ENCODE measurements around the gene LHX5. TPM values are rescaled to one million over a fixed set of nuclear protein-coding genes. Genes with fewer than 3 reads are reported as not detected.

LHX5 gene
- total RNA-seq, 1 donor from 2014 or later, result 0.25 TPM

DNA sequence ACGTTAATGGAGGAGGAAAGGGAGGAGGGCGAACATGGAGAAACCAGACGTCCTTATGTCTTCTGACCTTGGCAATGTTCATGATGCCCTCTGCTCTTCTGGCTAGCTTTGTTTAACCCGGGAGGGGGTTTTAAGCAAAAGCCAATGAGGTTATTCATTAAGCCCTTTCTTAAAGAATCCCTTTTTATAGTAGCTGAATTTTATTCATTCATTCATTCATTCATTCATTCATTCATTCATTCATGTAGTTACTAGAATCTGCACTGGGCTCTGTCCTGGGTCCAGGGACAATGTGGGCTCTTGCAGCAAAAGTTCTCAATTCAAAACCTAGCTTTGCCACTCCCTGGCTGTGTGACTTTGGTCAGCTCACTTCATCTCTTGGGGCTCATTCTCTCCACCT lies 14.0 kb downstream of the LHX5 start:
- peaks cover 57% of the 10 kb centered on the region for H3K27me3 Mint-ChIP-seq (ENCODE audit: low read depth, unreplicated experiment)
- no peak for FAIRE-seq

DNA sequence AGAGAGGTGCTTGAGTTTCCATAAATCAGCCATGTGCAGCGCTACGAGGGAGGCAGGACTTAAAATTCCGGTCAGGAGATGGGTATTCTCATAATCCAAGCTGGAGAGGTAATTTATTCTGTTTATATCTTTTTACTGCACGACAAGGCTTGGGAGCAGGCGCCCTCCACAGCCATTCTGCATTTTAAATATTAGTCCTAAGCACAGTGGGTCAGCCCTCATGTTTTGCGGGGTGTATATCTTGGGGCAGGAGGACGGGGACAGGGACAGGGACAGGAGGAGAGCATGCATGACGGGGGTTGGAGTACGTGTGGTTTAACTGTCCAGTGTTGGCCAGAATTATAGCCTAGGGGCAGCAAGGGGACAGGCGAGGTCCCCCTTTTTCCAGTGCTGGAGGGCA lies 14.5 kb downstream of the LHX5 start:
- Histone ChIP-seq H3K4me1 (ENCODE audit: insufficient read depth, low read length) (no peaks in the 10 kb centered on the region), H2AFZ (ENCODE audit: low read depth, low read length) (no peak overlapping the region), H3K9me3 (ENCODE audit: insufficient read depth, low read depth, low read length) (no peaks in the 10 kb centered on the region), H3K27me3 (ENCODE audit: insufficient read depth, low read length) (peaks cover 32% of the 10 kb centered on the region), H3K79me2 (ENCODE audit: insufficient read depth, low read length) (no peaks in the 10 kb centered on the region), H3K9ac (ENCODE audit: low read length) (no peak overlapping the region), H3K4me3 (ENCODE audit: insufficient read depth, low read depth, low read length) (no peak overlapping the region), H4K20me1 (ENCODE audit: insufficient read depth, low read length) (no peaks in the 10 kb centered on the region), H3K36me3 (ENCODE audit: insufficient read depth, low read length) (no peaks in the 10 kb centered on the region), H3K4me2 (ENCODE audit: low read length) (no peak overlapping the region), H3K27ac (ENCODE audit: low read depth, low read length) (no peak overlapping the region)
- Mint-ChIP-seq H3K9me3 (ENCODE audit: unreplicated experiment) (no peaks in the 10 kb centered on the region), H3K36me3 (ENCODE audit: low read depth, unreplicated experiment) (no peaks in the 10 kb centered on the region), H3K4me3 (ENCODE audit: unreplicated experiment) (no peak overlapping the region), H3K27ac (ENCODE audit: unreplicated experiment) (no peak overlapping the region), H3K4me1 (ENCODE audit: low read depth, unreplicated experiment) (no peaks in the 10 kb centered on the region), H3K27me3 (ENCODE audit: low read depth, unreplicated experiment) (peaks cover 58% of the 10 kb centered on the region)
- TF ChIP-seq, protein P1, sequence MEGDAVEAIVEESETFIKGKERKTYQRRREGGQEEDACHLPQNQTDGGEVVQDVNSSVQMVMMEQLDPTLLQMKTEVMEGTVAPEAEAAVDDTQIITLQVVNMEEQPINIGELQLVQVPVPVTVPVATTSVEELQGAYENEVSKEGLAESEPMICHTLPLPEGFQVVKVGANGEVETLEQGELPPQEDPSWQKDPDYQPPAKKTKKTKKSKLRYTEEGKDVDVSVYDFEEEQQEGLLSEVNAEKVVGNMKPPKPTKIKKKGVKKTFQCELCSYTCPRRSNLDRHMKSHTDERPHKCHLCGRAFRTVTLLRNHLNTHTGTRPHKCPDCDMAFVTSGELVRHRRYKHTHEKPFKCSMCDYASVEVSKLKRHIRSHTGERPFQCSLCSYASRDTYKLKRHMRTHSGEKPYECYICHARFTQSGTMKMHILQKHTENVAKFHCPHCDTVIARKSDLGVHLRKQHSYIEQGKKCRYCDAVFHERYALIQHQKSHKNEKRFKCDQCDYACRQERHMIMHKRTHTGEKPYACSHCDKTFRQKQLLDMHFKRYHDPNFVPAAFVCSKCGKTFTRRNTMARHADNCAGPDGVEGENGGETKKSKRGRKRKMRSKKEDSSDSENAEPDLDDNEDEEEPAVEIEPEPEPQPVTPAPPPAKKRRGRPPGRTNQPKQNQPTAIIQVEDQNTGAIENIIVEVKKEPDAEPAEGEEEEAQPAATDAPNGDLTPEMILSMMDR (IDR thresholded peaks at IDR 0.05; ENCODE audit: insufficient read depth, low read depth, low read length), result no peak
- TF ChIP-seq EZH2 (IDR thresholded peaks at IDR 0.05; ENCODE audit: insufficient read depth, low read length), result no peak
- DNase-seq (ENCODE audit: low read depth) (no peak), FAIRE-seq (no peak)

More for the DNA sequence above, 14.0 kb downstream of the LHX5 start:
- H3K36me3 ChIP-seq (ENCODE audit: insufficient read depth, low read length), result no peaks in the 10 kb centered on the region
- no peaks in the 10 kb centered on the region for H3K79me2 ChIP-seq (ENCODE audit: insufficient read depth, low read length)
- no peak for DNase-seq (ENCODE audit: low read depth)
- no peak overlapping the region for H3K9ac ChIP-seq (ENCODE audit: low read length)
- H3K4me1 ChIP-seq (ENCODE audit: insufficient read depth, low read length), result no peaks in the 10 kb centered on the region
- no peak overlapping the region for H3K4me3 ChIP-seq (ENCODE audit: insufficient read depth, low read depth, low read length)
- Mint-ChIP-seq H3K4me3 (ENCODE audit: unreplicated experiment) (no peak overlapping the region), H3K4me1 (ENCODE audit: low read depth, unreplicated experiment) (peaks cover 2% of the 10 kb centered on the region), H3K9me3 (ENCODE audit: unreplicated experiment) (no peaks in the 10 kb centered on the region), H3K27ac (ENCODE audit: unreplicated experiment) (no peak overlapping the region), H3K36me3 (ENCODE audit: low read depth, unreplicated experiment) (no peaks in the 10 kb centered on the region)
- no peak overlapping the region for H3K4me2 ChIP-seq (ENCODE audit: low read length)
- no peaks in the 10 kb centered on the region for H4K20me1 ChIP-seq (ENCODE audit: insufficient read depth, low read length)
- H2AFZ ChIP-seq (ENCODE audit: low read depth, low read length), result no peak overlapping the region
- H3K27ac ChIP-seq (ENCODE audit: low read depth, low read length), result no peak overlapping the region
- no peaks in the 10 kb centered on the region for H3K9me3 ChIP-seq (ENCODE audit: insufficient read depth, low read depth, low read length)
- TF ChIP-seq, protein P1 (IDR thresholded peaks at IDR 0.05; ENCODE audit: insufficient read depth, low read depth, low read length), result no peak
- TF ChIP-seq EZH2 (IDR thresholded peaks at IDR 0.05; ENCODE audit: insufficient read depth, low read length), result no peak
- H3K27me3 ChIP-seq (ENCODE audit: insufficient read depth, low read length), result peaks cover 34% of the 10 kb centered on the region

DNA sequence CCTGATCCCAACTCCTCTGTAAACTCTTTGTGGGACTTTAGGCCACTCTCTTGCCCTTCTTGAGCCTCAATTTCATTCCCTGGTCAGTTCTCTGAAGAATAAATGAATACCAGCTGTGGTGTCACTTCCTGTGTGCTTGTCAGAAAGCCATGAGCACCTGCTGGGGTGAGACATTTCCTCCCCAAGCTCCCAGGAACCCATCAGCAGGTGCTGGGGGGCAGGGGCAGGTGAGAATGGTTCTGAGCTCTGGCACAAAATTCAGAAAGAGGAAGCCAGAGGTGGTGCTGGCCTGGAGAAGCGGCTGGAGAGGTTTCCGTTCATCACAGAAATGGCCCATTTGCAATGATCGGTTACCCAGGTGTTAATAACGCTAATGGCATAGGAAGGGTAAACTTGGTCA lies 14.9 kb downstream of the LHX5 start:
- peaks cover 31% of the 10 kb centered on the region for H3K27me3 ChIP-seq (ENCODE audit: insufficient read depth, low read length)
- Mint-ChIP-seq H3K36me3 (ENCODE audit: low read depth, unreplicated experiment) (no peaks in the 10 kb centered on the region), H3K27ac (ENCODE audit: unreplicated experiment) (no peak overlapping the region), H3K4me1 (ENCODE audit: low read depth, unreplicated experiment) (no peaks in the 10 kb centered on the region), H3K4me3 (ENCODE audit: unreplicated experiment) (no peak overlapping the region), H3K27me3 (ENCODE audit: low read depth, unreplicated experiment) (peaks cover 59% of the 10 kb centered on the region), H3K9me3 (ENCODE audit: unreplicated experiment) (no peaks in the 10 kb centered on the region)
- no peak overlapping the region for H2AFZ ChIP-seq (ENCODE audit: low read depth, low read length)
- H3K36me3 ChIP-seq (ENCODE audit: insufficient read depth, low read length), result no peaks in the 10 kb centered on the region
- no peaks in the 10 kb centered on the region for H4K20me1 ChIP-seq (ENCODE audit: insufficient read depth, low read length)
- H3K4me3 ChIP-seq (ENCODE audit: insufficient read depth, low read depth, low read length), result no peak overlapping the region
- TF ChIP-seq EZH2 (IDR thresholded peaks at IDR 0.05; ENCODE audit: insufficient read depth, low read length), result no peak
- TF ChIP-seq, protein P1 (IDR thresholded peaks at IDR 0.05; ENCODE audit: insufficient read depth, low read depth, low read length), result no peak
- H3K79me2 ChIP-seq (ENCODE audit: insufficient read depth, low read length), result no peaks in the 10 kb centered on the region
- no peak overlapping the region for H3K9ac ChIP-seq (ENCODE audit: low read length)
- H3K27ac ChIP-seq (ENCODE audit: low read depth, low read length), result no peak overlapping the region
- DNase-seq (ENCODE audit: low read depth) (no peak), FAIRE-seq (no peak)
- no peak overlapping the region for H3K4me2 ChIP-seq (ENCODE audit: low read length)
- no peaks in the 10 kb centered on the region for H3K4me1 ChIP-seq (ENCODE audit: insufficient read depth, low read length)
- no peaks in the 10 kb centered on the region for H3K9me3 ChIP-seq (ENCODE audit: insufficient read depth, low read depth, low read length)

Data from astrocyte (in vitro differentiated cells and primary cell).